ENCODE results near the gene DCPS.
"Not testable (repeated sequence)": the region's sequence is repeated elsewhere in the genome, so short reads cannot be mapped to it uniquely, and the experiment has no call there.

Gene DCPS

GRCh38 chr11:126293726-126294125, 10.1 kb upstream of the DCPS start:
- DNase-seq = no peak

GRCh38 chr11:126297004-126297403, 6.9 kb upstream of the DCPS start:
- DNase-seq = no peak

- no peak for DNase-seq
These were observed 706 bp downstream of the DCPS start for GRCh38 chr11:126304457-126305075.

DNA sequence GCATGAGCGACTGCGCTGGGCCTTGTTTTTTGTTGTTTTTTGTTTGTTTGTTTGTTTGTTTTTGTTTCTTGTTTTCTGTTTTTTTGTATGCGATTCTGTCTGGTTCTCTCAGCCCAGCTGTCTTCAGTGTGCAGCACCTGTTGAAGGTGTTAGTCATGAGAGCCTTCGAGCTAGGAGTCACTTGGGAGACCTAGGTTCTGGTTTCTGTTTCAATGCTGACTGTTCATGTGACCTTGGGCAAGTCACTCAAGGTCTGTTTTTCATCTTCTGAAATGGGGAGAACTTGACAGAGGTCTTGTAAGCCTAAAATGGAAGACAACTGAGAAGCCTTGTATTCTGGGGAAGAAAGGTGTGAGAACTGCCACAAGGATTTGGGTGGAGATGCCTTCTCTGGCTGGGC, 1.8 kb downstream of the DCPS start:
- DNase-seq = no peak

- no peak for DNase-seq
These were observed 3.8 kb downstream of the DCPS start for GRCh38 chr11:126307706-126308105.

GRCh38 chr11:126308271-126308671, 4.4 kb downstream of the DCPS start:
- DNase-seq = peak; percentile 74

GRCh38 chr11:126308771-126309170, 4.9 kb downstream of the DCPS start:
- DNase-seq = not testable (repeated sequence)

GRCh38 chr11:126310200-126310991, 6.5 kb downstream of the DCPS start:
- DNase-seq = peak; percentile 55

GRCh38 chr11:126310992-126311310, 7.1 kb downstream of the DCPS start:
- DNase-seq = no peak

GRCh38 chr11:126311401-126312291, 7.8 kb downstream of the DCPS start:
- no peak for DNase-seq

DNA sequence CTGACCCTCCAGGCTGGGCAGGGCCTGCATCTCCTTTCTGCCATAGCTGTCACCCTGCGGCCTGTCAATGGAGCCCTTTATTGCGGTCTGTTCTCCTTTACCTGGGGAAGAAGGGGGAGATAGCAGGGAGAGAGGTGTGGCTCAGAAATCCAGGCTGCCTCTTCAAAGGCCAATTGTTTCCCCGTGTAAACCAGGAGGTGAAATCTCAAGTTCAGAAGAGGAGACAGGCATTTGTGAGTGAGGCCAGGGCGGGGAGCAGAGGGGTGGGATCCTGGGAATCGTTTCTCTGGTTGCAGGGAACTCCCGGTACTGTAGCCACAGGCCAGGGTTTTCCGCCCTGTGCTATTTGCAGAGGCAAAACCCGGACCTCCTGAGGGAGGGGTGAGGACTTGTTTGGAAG, 9.1 kb downstream of the DCPS start:
- DNase-seq = no peak

GRCh38 chr11:126313826-126314225, 10.0 kb downstream of the DCPS start:
- DNase-seq = no peak

DNA sequence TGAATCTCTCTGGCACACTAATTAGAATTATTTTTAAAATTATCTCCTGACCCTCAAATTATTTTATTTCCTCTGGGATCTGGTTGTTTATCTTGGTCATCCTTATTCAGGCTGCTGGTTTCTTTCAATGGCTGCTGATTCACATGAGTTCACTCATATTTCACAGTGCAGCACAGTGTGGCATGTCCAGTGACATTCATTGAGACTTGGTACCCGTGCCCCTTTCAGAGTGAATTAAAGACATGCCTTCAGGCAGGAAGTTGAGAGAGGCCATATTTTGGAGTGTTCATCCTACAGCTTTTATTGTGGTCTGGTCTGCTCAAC, 13.5 kb downstream of the DCPS start:
- no peak for DNase-seq

DNA sequence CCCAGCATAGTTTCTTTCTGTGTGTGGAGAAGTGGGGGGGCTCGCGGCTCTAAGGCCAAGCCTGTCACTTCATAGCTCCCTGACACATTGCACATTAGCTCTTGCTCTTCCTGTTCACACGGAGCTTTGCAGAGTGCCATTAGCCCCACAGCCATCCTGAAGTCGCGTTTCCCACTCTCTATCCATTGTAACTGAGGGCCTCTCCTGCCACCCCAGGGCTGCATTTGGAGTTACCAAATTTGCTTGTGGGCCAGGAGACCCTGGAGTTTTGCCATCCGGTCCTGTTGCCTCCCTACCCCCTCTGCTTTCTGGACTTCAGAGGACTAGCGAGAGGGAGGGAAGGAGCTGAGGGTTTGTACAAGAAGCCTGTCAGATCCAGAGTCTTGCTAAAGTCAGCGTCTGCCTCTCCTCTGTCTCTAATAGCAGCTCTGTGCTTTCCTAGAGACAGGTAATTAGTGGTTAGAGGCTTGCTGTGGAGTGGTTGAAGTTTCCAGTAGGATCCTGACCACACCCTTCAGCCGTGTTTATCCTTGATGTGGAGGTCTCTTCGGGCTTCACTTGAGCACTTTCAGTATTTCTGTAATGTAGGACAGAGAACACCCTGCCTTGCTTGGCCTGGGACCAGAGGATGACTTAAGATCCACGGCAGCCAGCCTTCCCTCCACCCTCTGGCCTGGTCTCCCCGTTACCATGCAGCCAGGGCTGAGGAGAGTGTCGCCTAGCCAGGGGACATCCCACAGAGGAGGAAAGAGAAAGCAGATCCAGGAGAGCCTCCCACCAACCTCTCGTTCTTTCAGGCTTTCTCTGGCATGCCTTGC, 14.1 kb downstream of the DCPS start:
- DNase-seq = no peak

GRCh38 chr11:126318574-126319373, 14.9 kb downstream of the DCPS start:
- DNase-seq = no peak

DNA sequence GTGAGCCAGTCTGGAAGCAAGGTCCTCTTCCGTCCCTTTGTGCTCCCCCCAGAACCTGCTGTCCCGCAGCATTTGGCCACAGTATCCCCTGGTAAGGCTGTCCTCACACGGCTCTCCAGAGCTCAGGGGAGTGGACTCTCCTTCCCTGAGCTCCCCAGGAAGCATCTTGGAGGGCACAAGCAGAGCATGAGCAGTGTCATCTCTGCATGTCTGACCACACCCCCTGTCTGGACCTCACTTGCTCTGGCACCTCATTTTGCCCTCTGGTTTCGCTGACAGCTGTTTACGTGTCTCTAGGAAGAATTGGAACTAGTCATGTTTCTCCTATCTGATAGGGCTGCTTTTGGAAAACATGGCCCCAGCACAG, 15.5 kb downstream of the DCPS start:
- DNase-seq = no peak

DNA sequence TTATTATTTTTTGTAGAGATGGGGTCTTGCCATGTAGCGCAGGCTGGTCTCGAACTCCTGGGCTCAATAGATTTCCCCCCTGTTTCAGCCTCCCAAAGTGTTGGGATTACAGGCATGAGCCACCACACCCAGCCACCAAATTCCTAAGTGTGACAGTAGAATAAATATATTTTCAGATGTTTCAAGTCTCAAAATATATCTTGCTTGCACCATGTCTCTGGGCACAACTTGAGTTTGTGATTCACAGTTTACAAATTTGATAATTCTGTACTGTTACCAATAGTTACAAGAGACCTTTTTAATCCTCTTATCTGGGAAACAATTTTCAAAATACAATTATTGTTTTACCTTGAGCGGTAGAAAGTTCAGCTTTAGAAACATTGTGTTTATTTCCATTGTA, 19.1 kb downstream of the DCPS start:
- DNase-seq = no peak

- DNase-seq = no peak
These were observed 23.6 kb downstream of the DCPS start for GRCh38 chr11:126327281-126328000.

DNA sequence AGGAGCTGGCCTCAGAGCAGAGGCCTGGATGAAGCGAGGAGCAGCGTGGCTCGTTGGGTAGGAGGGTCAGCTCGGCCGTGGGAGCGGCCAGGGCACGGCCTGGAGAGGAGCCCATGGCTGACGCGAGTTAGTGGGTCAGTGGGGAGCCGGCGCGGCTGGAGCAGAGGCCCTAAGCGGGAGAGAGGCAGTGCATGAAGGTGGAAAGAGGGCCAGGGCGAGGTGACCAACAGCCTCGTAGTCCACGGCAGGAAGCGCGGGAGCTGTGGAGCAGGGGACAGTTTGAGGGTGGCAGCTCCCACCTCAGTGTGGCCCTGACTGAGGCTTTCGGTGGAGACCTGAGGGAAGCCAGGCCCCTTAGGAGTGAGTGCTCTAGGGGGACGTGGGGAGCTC, 24.1 kb downstream of the DCPS start:
- DNase-seq = no peak

GRCh38 chr11:126328444-126328843, 24.6 kb downstream of the DCPS start:
- no peak for DNase-seq

DNA sequence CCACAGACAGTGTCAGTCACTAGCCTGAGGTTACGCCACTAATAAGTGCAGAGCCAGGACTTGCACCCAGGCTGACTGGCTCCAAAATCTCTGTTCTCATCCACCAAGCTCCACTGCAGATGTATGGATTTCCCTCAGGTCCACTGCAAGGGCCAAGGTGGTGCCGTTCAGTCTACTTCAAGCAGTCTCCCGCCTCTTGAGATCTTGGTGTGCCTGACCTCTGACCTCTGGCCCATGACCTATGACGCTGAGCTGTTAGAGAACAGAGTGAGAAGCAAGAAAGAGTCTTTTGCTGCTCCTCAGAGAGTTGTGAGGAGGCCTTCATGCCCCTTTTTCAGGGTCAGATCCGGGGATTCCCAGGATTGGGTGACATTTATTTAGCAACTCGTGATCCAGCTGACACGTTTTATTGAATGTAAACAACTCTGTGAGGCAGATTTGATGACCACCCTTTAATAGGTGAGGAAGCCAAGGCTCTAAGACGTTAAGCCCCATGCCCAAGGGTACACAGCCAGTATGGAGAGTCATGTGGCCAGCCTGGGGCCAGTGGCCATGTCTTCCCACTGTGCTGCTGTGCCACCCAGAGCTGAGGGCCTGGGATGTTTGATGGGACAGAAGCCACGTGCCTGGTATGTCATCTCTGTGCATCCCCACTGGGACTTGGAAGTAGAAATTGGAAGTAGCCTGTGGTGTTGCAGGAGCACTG, 25.2 kb downstream of the DCPS start:
- no peak for DNase-seq

Measured in NCI-H1048 (cell line).